Mesodermal cell (in vitro differentiated cells): ENCODE results near the gene FHIT.
"Not testable (repeated sequence)": the region's sequence is repeated elsewhere in the genome, so short reads cannot be mapped to it uniquely, and the experiment has no call there.

Source experiments
- H3K27ac ChIP-seq: 2 replicates; pipeline ENCODE4 v1.7.0; 2013; ENCODE audit warnings: mild to moderate bottlenecking, low read depth, low read length, moderate library complexity; ENCODE audit not compliant: severe bottlenecking
- H3K36me3 ChIP-seq: 2 replicates; pipeline ENCODE4 v1.7.1; 2013; ENCODE audit warnings: mild to moderate bottlenecking, low read length, moderate library complexity; ENCODE audit not compliant: control insufficient read depth, insufficient read depth
- H3K4me1 ChIP-seq: one replicate; pipeline ENCODE4 v1.7.1; 2013; ENCODE audit warnings: mild to moderate bottlenecking, low read length; ENCODE audit not compliant: insufficient read depth, control insufficient read depth, poor library complexity, severe bottlenecking
- H3K4me3 ChIP-seq: 2 replicates; pipeline ENCODE4 v1.7.0; 2013; ENCODE audit warnings: low read length, control low read depth, mild to moderate bottlenecking; ENCODE audit not compliant: insufficient read depth, poor library complexity, severe bottlenecking; ENCODE audit errors: extremely low read depth
- H3K9me3 ChIP-seq: 2 replicates; pipeline ENCODE4 v1.7.1; 2013; ENCODE audit warnings: mild to moderate bottlenecking, low read length, moderate library complexity; ENCODE audit not compliant: control insufficient read depth
- WGBS, 2 experiments: methylation state at CpG; one replicate each; pipeline ENCODE4 v1.1.5; 2013; ENCODE audit warnings: missing lambda C conversion rate in 2 of 2; ENCODE audit not compliant: insufficient coverage in 2 of 2; 5-methylcytosine and 5-hydroxymethylcytosine counted together

The FHIT gene

DNA sequence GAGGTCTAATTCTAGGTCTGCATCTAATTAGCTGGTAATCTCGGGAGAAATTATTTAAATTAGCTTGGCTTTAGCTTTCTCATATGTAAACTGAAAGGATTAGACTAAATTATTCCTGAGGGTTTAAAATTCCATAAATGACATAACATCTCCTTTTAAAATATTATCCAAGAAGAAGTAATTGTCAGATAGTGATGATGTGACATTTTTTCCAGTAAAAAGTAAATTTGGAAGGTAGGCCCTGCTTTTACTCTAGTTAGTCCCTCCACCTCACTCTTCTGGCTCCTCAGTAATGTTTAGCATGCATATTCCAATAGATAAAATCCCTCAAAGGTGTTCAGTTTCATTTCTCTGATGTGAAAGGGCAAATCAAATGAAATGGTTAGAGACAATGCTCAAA is 215.7 kb downstream of the FHIT start:
- no peaks in the 10 kb centered on the region for H3K4me1 ChIP-seq
- no peaks in the 10 kb centered on the region for H3K36me3 ChIP-seq
- H3K4me3 ChIP-seq = no peak overlapping the region
- H3K9me3 ChIP-seq = no peaks in the 10 kb centered on the region
- WGBS, 2 experiments = no CpG with 5 or more reads among the region's 1 CpG
- no peak overlapping the region for H3K27ac ChIP-seq

- H3K27ac ChIP-seq = no peak overlapping the region
- H3K4me1 ChIP-seq = no peaks in the 10 kb centered on the region
- no peaks in the 10 kb centered on the region for H3K9me3 ChIP-seq
- WGBS, 2 experiments = 81 to 90% methylated on average over 4 of the region's 5 CpGs
- no peak overlapping the region for H3K4me3 ChIP-seq
- no peaks in the 10 kb centered on the region for H3K36me3 ChIP-seq
Measured at GRCh38 chr3:61032991-61033390, 218.3 kb downstream of the FHIT start.

GRCh38 chr3:61031503-61031902 is 219.7 kb downstream of the FHIT start:
- no peaks in the 10 kb centered on the region for H3K9me3 ChIP-seq
- H3K27ac ChIP-seq = no peak overlapping the region
- WGBS, 2 experiments = 100% methylated on average over 2 of the region's 2 CpGs
- H3K36me3 ChIP-seq = no peaks in the 10 kb centered on the region
- no peaks in the 10 kb centered on the region for H3K4me1 ChIP-seq
- no peak overlapping the region for H3K4me3 ChIP-seq

DNA sequence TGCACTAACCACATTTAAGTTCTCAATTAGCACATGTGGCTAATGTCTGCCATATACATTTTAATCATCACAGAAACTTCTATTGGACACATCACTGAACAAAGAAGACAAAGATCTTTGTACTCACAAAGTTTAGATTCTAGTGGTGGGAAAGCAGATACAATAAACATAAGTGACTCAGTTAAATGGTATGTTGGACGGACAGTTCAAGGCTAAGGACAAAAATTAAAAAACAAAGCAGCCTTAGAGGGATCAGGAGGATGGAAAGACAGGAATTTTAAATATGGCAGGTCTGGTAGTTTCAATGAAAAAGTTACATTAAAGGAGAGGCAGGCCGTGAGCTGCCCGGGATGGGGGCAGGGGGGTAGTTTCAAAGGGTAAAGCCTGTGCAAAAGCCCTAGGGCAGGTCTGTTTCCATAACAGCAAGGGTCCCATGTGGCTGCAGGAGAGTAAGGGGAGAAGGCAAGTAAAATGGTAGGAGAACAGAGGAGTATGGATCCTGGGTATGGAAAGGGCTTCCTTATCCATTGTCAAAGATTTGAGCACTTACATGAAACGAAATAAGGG is 220.7 kb downstream of the FHIT start:
- no peak overlapping the region for H3K4me3 ChIP-seq
- no peak overlapping the region for H3K27ac ChIP-seq
- no peaks in the 10 kb centered on the region for H3K9me3 ChIP-seq
- H3K36me3 ChIP-seq = no peaks in the 10 kb centered on the region
- H3K4me1 ChIP-seq = no peaks in the 10 kb centered on the region
- 82 to 83% methylated on average over 3 of the region's 4 CpGs for WGBS, 2 experiments

DNA sequence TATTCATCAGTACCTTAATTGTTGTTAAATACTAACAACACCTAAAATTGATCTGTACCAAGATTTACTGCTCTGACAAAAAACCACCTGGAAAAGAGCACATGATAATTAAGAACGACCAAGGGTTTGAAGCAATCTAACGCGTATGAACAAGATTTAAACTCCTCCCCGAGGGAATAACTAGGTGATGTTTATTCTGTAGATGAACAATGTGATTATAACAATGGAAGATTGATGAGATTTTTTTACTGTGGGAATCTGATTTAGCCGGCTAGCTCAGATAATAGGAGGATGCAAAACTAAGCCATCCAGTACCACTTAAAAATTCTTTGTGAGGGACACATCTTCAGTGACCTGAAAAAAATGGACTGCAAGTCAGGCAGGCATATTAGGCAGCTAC is 222.1 kb downstream of the FHIT start:
- H3K4me3 ChIP-seq = no peak overlapping the region
- WGBS, 2 experiments = 85 to 94% methylated on average over 4 of the region's 5 CpGs

GRCh38 chr3:61018807-61019206 is 232.4 kb downstream of the FHIT start:
- Histone ChIP-seq H3K4me1 (no peaks in the 10 kb centered on the region), H3K9me3 (no peaks in the 10 kb centered on the region), H3K27ac (no peak overlapping the region), H3K36me3 (no peaks in the 10 kb centered on the region), H3K4me3 (no peak overlapping the region)
- no CpG with 5 or more reads among the region's 1 CpG for WGBS, 2 experiments

More for the DNA sequence above, 222.1 kb downstream of the FHIT start:
- H3K27ac ChIP-seq = no peak overlapping the region
- no peaks in the 10 kb centered on the region for H3K9me3 ChIP-seq
- no peaks in the 10 kb centered on the region for H3K36me3 ChIP-seq
- H3K4me1 ChIP-seq = no peaks in the 10 kb centered on the region

DNA sequence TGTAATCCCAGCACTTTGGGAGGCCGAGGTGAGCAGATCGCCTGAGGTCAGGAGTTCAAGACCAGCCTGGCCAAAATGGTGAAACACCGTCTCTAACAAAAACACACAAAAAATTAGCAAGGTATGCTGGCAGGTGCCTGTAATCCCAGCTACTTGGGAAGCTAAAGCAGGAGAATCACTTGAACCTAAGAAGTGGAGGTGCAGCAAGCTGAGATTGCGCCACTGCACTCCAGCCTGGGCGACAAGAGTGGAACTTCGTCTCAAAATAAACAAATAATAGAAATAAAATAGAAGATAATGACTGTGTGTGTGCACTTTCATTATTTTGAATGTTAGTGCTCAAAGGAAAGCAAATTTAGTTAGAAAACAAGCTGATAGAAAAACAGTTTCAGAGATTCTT is 234.2 kb downstream of the FHIT start:
- not testable (repeated sequence) for H3K36me3 ChIP-seq, H3K4me1 ChIP-seq, H3K4me3 ChIP-seq, H3K27ac ChIP-seq, H3K9me3 ChIP-seq
- 100% methylated on average over 1 to 3 of the region's 6 CpGs for WGBS, 2 experiments

DNA sequence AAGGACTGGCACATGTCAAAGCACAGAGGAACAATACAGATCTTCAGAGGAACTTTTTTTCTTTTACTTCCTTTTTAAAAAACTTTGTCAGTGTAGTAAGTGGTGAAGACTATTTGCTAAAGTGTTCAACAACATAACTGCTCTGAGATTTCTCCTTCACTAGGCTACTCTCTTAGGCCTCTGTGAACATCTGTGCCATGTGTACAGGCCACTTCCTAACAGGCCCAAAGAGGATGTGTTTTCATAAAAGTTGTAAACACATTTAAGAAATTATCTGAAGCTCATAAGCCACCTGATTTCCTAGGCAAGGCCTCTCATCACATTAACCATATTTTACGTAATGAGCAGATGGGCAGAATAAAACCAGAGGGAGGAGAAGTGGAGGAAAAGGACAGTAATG is 235.4 kb downstream of the FHIT start:
- Histone ChIP-seq H3K36me3 (no peaks in the 10 kb centered on the region), H3K4me3 (no peak overlapping the region), H3K4me1 (no peaks in the 10 kb centered on the region), H3K9me3 (no peaks in the 10 kb centered on the region), H3K27ac (no peak overlapping the region)
- 100% methylated on average over 1 of the region's 1 CpG; no CpG with 5 or more reads in 1 of the 2 experiments for WGBS, 2 experiments

- H3K9me3 ChIP-seq = no peaks in the 10 kb centered on the region
- no CpG with 5 or more reads among the region's 2 CpGs for WGBS, 2 experiments
- H3K4me3 ChIP-seq = no peak overlapping the region
- H3K27ac ChIP-seq = no peak overlapping the region
- no peaks in the 10 kb centered on the region for H3K36me3 ChIP-seq
- H3K4me1 ChIP-seq = no peaks in the 10 kb centered on the region
Measured at GRCh38 chr3:61015408-61015807, 235.8 kb downstream of the FHIT start.

- Histone ChIP-seq H3K36me3 (no peaks in the 10 kb centered on the region), H3K4me3 (no peak overlapping the region), H3K9me3 (no peaks in the 10 kb centered on the region), H3K27ac (peak overlapping the region; percentile 31), H3K4me1 (no peaks in the 10 kb centered on the region)
- WGBS, 2 experiments = 22 to 40% methylated on average over 1 to 3 of the region's 5 CpGs
Measured at GRCh38 chr3:61008998-61009380, 242.3 kb downstream of the FHIT start.

DNA sequence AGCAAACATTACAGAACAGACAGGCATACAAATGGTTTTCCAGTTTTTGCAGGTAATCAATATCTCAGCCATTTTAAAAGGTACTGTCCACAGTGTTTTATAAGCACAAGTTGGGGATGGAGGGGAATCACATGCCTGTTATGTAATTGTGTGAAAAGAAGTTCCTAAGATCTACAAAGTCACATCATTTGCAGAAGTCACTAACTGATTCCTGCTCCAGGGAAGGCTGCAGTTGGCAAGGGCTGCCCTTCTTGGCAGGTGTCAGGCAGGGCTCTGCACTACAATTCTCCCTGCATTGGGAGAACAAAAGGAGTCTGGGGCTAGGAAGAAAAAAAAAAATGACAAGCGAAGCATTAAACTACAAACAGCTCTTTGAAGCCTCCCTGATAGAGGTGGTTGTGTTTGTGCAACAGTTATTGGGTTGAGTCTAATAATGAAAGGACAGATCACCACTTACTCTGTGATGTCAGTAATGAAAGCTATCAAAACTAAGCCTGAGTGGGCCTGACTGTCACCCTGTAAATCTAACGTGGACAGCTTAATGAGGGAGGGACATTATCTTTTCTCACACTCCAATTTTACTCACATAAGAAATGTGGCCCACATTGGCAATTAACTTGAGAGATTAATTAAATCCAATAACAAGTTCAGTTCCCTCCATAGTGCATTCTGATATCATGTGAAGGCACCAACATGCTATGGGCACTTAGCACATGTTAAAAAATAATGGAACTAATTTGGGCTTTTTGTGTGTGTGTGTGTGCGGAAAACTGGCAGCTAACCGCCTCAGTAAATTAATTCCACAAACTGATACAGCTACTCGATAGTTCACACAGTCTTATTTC is 242.9 kb downstream of the FHIT start:
- Histone ChIP-seq H3K27ac (peak overlapping the region; percentile 31), H3K4me1 (no peaks in the 10 kb centered on the region), H3K9me3 (no peaks in the 10 kb centered on the region), H3K36me3 (no peaks in the 10 kb centered on the region), H3K4me3 (no peak overlapping the region)
- WGBS, 2 experiments = 87% methylated on average over 2 of the region's 5 CpGs; no CpG with 5 or more reads in 1 of the 2 experiments
